ENCODE data around the gene SLC12A7. TPM values are rescaled to one million over a fixed set of nuclear protein-coding genes. Genes with fewer than 3 reads are reported as not detected.

Gene SLC12A7
- total and polyA plus RNA-seq, 2 donors = 12.2 to 23.5 TPM

GRCh38 chr5:1031306-1031959 is 80.4 kb downstream of the SLC12A7 start:
- H3K27me3 ChIP-seq (ENCODE audit: control insufficient read depth in 2 of 2, insufficient read depth in 1 of 2, low read length in 1 of 2) = no peaks in the 10 kb centered on the region

GRCh38 chr5:1030801-1031271 is 81.0 kb downstream of the SLC12A7 start:
- Histone ChIP-seq H3K27ac (ENCODE audit: low read depth in 1 of 2, low read length in 1 of 2) (no peak overlapping the region), H3K36me3 (ENCODE audit: control insufficient read depth in 2 of 2, insufficient read depth in 2 of 2, low read length in 1 of 2) (peaks cover 2 to 7% of the 10 kb centered on the region in 2 donors), H3K4me3 (ENCODE audit: low read length in 2 of 2) (no peak overlapping the region), H3K27me3 (ENCODE audit: control insufficient read depth in 2 of 2, insufficient read depth in 1 of 2, low read length in 1 of 2) (no peaks in the 10 kb centered on the region), H3K4me1 (ENCODE audit: control insufficient read depth in 2 of 2, insufficient read depth in 2 of 2, low read length in 2 of 2) (peaks cover 0 to 2% of the 10 kb centered on the region in 2 donors), H3K9me3 (ENCODE audit: control insufficient read depth in 2 of 2, insufficient read depth in 1 of 2, low read length in 1 of 2) (no peaks in the 10 kb centered on the region)
- WGBS = 88% methylated on average over 10 of the region's 10 CpGs
- DNase-seq (ENCODE audit: low read depth in 6 of 9, low spot score in 9 of 9) = no peak

More at GRCh38 chr5:1031306-1031959, 80.4 kb downstream of the SLC12A7 start:
- no peak overlapping the region for H3K27ac ChIP-seq (ENCODE audit: low read depth in 1 of 2, low read length in 1 of 2)
- DNase-seq (ENCODE audit: low read depth in 6 of 9, low spot score in 9 of 9) = no peak
- no peak overlapping the region for H3K4me3 ChIP-seq (ENCODE audit: low read length in 2 of 2)
- no peaks in the 10 kb centered on the region for H3K9me3 ChIP-seq (ENCODE audit: control insufficient read depth in 2 of 2, insufficient read depth in 1 of 2, low read length in 1 of 2)
- H3K36me3 ChIP-seq (ENCODE audit: control insufficient read depth in 2 of 2, insufficient read depth in 2 of 2, low read length in 1 of 2) = peaks cover 2 to 7% of the 10 kb centered on the region in 2 donors
- peaks cover 0 to 2% of the 10 kb centered on the region in 2 donors for H3K4me1 ChIP-seq (ENCODE audit: control insufficient read depth in 2 of 2, insufficient read depth in 2 of 2, low read length in 2 of 2)
- WGBS = 97% methylated on average over 19 of the region's 19 CpGs

GRCh38 chr5:1029945-1030625 is 81.8 kb downstream of the SLC12A7 start:
- no peak overlapping the region for H3K4me3 ChIP-seq (ENCODE audit: low read length in 2 of 2)
- H3K27ac ChIP-seq (ENCODE audit: low read depth in 1 of 2, low read length in 1 of 2) = no peak overlapping the region
- peaks cover 0 to 2% of the 10 kb centered on the region in 2 donors for H3K4me1 ChIP-seq (ENCODE audit: control insufficient read depth in 2 of 2, insufficient read depth in 2 of 2, low read length in 2 of 2)
- no peaks in the 10 kb centered on the region for H3K9me3 ChIP-seq (ENCODE audit: control insufficient read depth in 2 of 2, insufficient read depth in 1 of 2, low read length in 1 of 2)
- 93% methylated on average over 10 of the region's 10 CpGs for WGBS
- no peak for DNase-seq (ENCODE audit: low read depth in 6 of 9, low spot score in 9 of 9)
- H3K27me3 ChIP-seq (ENCODE audit: control insufficient read depth in 2 of 2, insufficient read depth in 1 of 2, low read length in 1 of 2) = no peaks in the 10 kb centered on the region
- H3K36me3 ChIP-seq (ENCODE audit: control insufficient read depth in 2 of 2, insufficient read depth in 2 of 2, low read length in 1 of 2) = peaks cover 2 to 7% of the 10 kb centered on the region in 2 donors

GRCh38 chr5:1029282-1029944 is 82.5 kb downstream of the SLC12A7 start:
- peaks cover 2 to 7% of the 10 kb centered on the region in 2 donors for H3K36me3 ChIP-seq (ENCODE audit: control insufficient read depth in 2 of 2, insufficient read depth in 2 of 2, low read length in 1 of 2)
- no peak for DNase-seq (ENCODE audit: low read depth in 6 of 9, low spot score in 9 of 9)
- 94% methylated on average over 24 of the region's 24 CpGs for WGBS
- H3K4me3 ChIP-seq (ENCODE audit: low read length in 2 of 2) = no peak overlapping the region
- peaks cover 0 to 2% of the 10 kb centered on the region in 2 donors for H3K4me1 ChIP-seq (ENCODE audit: control insufficient read depth in 2 of 2, insufficient read depth in 2 of 2, low read length in 2 of 2)
- H3K9me3 ChIP-seq (ENCODE audit: control insufficient read depth in 2 of 2, insufficient read depth in 1 of 2, low read length in 1 of 2) = no peaks in the 10 kb centered on the region
- H3K27ac ChIP-seq (ENCODE audit: low read depth in 1 of 2, low read length in 1 of 2) = no peak overlapping the region
- H3K27me3 ChIP-seq (ENCODE audit: control insufficient read depth in 2 of 2, insufficient read depth in 1 of 2, low read length in 1 of 2) = no peaks in the 10 kb centered on the region

GRCh38 chr5:1028481-1029281 is 83.2 kb downstream of the SLC12A7 start:
- Histone ChIP-seq H3K27me3 (ENCODE audit: control insufficient read depth in 2 of 2, insufficient read depth in 1 of 2, low read length in 1 of 2) (no peaks in the 10 kb centered on the region), H3K36me3 (ENCODE audit: control insufficient read depth in 2 of 2, insufficient read depth in 2 of 2, low read length in 1 of 2) (peaks cover 0 to 2% of the 10 kb centered on the region in 2 donors), H3K4me3 (ENCODE audit: low read length in 2 of 2) (no peak overlapping the region), H3K4me1 (ENCODE audit: control insufficient read depth in 2 of 2, insufficient read depth in 2 of 2, low read length in 2 of 2) (peaks cover 0 to 2% of the 10 kb centered on the region in 2 donors), H3K27ac (ENCODE audit: low read depth in 1 of 2, low read length in 1 of 2) (no peak overlapping the region), H3K9me3 (ENCODE audit: control insufficient read depth in 2 of 2, insufficient read depth in 1 of 2, low read length in 1 of 2) (no peaks in the 10 kb centered on the region)
- DNase-seq (ENCODE audit: low read depth in 6 of 9, low spot score in 9 of 9) = no peak
- 93% methylated on average over 26 of the region's 26 CpGs for WGBS

GRCh38 chr5:1027631-1028441 is 84.0 kb downstream of the SLC12A7 start:
- no peaks in the 10 kb centered on the region for H3K9me3 ChIP-seq (ENCODE audit: control insufficient read depth in 2 of 2, insufficient read depth in 1 of 2, low read length in 1 of 2)
- H3K4me3 ChIP-seq (ENCODE audit: low read length in 2 of 2) = no peak overlapping the region
- H3K27ac ChIP-seq (ENCODE audit: low read depth in 1 of 2, low read length in 1 of 2) = no peak overlapping the region
- WGBS = 88% methylated on average over 40 of the region's 40 CpGs
- no peaks in the 10 kb centered on the region for H3K27me3 ChIP-seq (ENCODE audit: control insufficient read depth in 2 of 2, insufficient read depth in 1 of 2, low read length in 1 of 2)
- H3K36me3 ChIP-seq (ENCODE audit: control insufficient read depth in 2 of 2, insufficient read depth in 2 of 2, low read length in 1 of 2) = no peaks in the 10 kb centered on the region
- DNase-seq (ENCODE audit: low read depth in 6 of 9, low spot score in 9 of 9) = no peak
- peaks cover 0 to 2% of the 10 kb centered on the region in 2 donors for H3K4me1 ChIP-seq (ENCODE audit: control insufficient read depth in 2 of 2, insufficient read depth in 2 of 2, low read length in 2 of 2)

- peaks cover 0 to 2% of the 10 kb centered on the region in 2 donors for H3K4me1 ChIP-seq (ENCODE audit: control insufficient read depth in 2 of 2, insufficient read depth in 2 of 2, low read length in 2 of 2)
- no peaks in the 10 kb centered on the region for H3K36me3 ChIP-seq (ENCODE audit: control insufficient read depth in 2 of 2, insufficient read depth in 2 of 2, low read length in 1 of 2)
- DNase-seq (ENCODE audit: low read depth in 6 of 9, low spot score in 9 of 9) = no peak
- H3K27me3 ChIP-seq (ENCODE audit: control insufficient read depth in 2 of 2, insufficient read depth in 1 of 2, low read length in 1 of 2) = no peaks in the 10 kb centered on the region
- 96% methylated on average over 29 of the region's 29 CpGs for WGBS
- H3K4me3 ChIP-seq (ENCODE audit: low read length in 2 of 2) = no peak overlapping the region
- no peaks in the 10 kb centered on the region for H3K9me3 ChIP-seq (ENCODE audit: control insufficient read depth in 2 of 2, insufficient read depth in 1 of 2, low read length in 1 of 2)
- no peak overlapping the region for H3K27ac ChIP-seq (ENCODE audit: low read depth in 1 of 2, low read length in 1 of 2)
Measured at GRCh38 chr5:1026700-1027621, 84.9 kb downstream of the SLC12A7 start.
